ENCODE measurements around the gene MYH1.

DNA sequence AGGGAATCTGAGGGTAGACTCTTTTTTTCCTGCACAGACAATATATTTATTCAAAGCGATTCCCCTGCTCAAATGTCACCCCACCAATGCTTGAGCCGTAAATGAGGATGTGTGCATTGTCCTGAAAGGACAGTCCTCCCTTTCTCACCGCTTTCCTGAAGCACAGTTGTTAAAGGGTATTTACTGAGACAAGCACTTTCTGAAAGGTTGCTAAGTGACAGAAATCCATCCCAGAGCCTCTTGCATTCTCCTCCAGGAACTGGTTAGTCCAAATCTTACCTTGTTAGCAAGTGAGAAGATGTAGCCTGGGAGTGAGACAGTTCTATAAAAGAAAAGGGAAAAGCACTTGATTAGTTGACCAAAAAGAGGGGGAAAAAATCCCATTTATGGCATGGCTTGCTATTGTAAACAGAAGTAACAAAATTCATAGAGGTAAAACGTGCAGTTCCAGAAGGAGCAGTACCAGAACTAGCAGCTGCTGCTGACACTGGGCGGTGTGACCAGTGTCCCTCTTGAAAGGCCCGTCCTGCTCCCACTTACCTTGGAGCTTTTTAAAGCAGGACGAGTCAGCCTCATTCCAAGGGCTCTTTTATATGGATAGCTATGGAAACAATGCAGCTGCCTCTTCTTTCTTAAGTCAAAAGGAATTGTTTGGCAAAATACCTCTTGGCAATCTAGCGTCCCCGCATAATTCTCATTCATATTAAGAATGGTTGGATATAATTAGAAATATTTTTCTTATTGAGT lies 30.9 kb upstream of the MYH1 start, which contains the start of gene MYH2:
- TF ChIP-seq POLR2A (IDR thresholded peaks at IDR 0.05; ENCODE audit: low read depth, low read length) = no peak
- TF ChIP-seq GATA2 (IDR thresholded peaks at IDR 0.05; ENCODE audit: insufficient read depth, insufficient read length, low read depth, low read length) = no peak
- TF ChIP-seq EZH2 (IDR thresholded peaks at IDR 0.05; ENCODE audit: borderline replicate concordance, low read depth, low read length, severe bottlenecking) = no peak
- TF ChIP-seq FOS (IDR thresholded peaks at IDR 0.05; ENCODE audit: borderline replicate concordance, insufficient read depth, low read length) = no peak
- TF ChIP-seq, protein P1, sequence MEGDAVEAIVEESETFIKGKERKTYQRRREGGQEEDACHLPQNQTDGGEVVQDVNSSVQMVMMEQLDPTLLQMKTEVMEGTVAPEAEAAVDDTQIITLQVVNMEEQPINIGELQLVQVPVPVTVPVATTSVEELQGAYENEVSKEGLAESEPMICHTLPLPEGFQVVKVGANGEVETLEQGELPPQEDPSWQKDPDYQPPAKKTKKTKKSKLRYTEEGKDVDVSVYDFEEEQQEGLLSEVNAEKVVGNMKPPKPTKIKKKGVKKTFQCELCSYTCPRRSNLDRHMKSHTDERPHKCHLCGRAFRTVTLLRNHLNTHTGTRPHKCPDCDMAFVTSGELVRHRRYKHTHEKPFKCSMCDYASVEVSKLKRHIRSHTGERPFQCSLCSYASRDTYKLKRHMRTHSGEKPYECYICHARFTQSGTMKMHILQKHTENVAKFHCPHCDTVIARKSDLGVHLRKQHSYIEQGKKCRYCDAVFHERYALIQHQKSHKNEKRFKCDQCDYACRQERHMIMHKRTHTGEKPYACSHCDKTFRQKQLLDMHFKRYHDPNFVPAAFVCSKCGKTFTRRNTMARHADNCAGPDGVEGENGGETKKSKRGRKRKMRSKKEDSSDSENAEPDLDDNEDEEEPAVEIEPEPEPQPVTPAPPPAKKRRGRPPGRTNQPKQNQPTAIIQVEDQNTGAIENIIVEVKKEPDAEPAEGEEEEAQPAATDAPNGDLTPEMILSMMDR (IDR thresholded peaks at IDR 0.05; ENCODE audit: extremely low read depth in 1 of 2, insufficient read depth in 1 of 2, low read depth in 1 of 2, low read length in 2 of 2) = no peak
- TF ChIP-seq JUN (IDR thresholded peaks at IDR 0.05; ENCODE audit: borderline replicate concordance, insufficient read depth, insufficient read length, low read depth) = no peak
- no peak for TF ChIP-seq POLR2AphosphoS5 (IDR thresholded peaks at IDR 0.05; ENCODE audit: insufficient read depth, low read depth, low read length)
- TF ChIP-seq MYC (IDR thresholded peaks at IDR 0.05; ENCODE audit: low read depth, low read length) = no peak
- TF ChIP-seq, protein P2, sequence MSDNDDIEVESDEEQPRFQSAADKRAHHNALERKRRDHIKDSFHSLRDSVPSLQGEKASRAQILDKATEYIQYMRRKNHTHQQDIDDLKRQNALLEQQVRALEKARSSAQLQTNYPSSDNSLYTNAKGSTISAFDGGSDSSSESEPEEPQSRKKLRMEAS (IDR thresholded peaks at IDR 0.05; ENCODE audit: insufficient read depth, insufficient read length) = no peak
